GM21528 (cell line): Measurements from ENCODE around the gene AJUBA.
"Not testable (repeated sequence)": the region's sequence is repeated elsewhere in the genome, so short reads cannot be mapped to it uniquely, and the experiment has no call there.

ENCODE experiments used
- ATAC-seq: cut with Tn5 transposase; IDR thresholded peaks from one replicate; pipeline ENCODE4 v1.9.1; 2021; ENCODE audit warnings: mild to moderate bottlenecking, moderate library complexity; ENCODE audit not compliant: unreplicated experiment, low FRiP score

The AJUBA gene

GRCh38 chr14:22982477-22983245 is at the start of gene AJUBA:
Gene AJUBA, minus strand, starts transcription at chr14:22982551. Its CDS starts 285 bp downstream, at chr14:22982266.
- ATAC-seq, result no peak

- ATAC-seq, result no peak
Measured at GRCh38 chr14:23030936-23031335, 48.6 kb upstream of the AJUBA start.

GRCh38 chr14:23028799-23029198 is 46.4 kb upstream of the AJUBA start:
- ATAC-seq, result no peak

- no peak for ATAC-seq
Measured at GRCh38 chr14:23025151-23025814, 42.9 kb upstream of the AJUBA start.

- no peak for ATAC-seq
Measured at GRCh38 chr14:23024612-23025075, 42.3 kb upstream of the AJUBA start.

GRCh38 chr14:23023795-23024152 is 41.4 kb upstream of the AJUBA start:
- no peak for ATAC-seq

- no peak for ATAC-seq
Measured at GRCh38 chr14:23023022-23023794, 40.9 kb upstream of the AJUBA start.

GRCh38 chr14:23021889-23022442 is 39.6 kb upstream of the AJUBA start:
- no peak for ATAC-seq

- no peak for ATAC-seq
Measured at GRCh38 chr14:23021434-23021833, 39.1 kb upstream of the AJUBA start.

- no peak for ATAC-seq
Measured at GRCh38 chr14:23020143-23021128, 38.1 kb upstream of the AJUBA start.

- ATAC-seq, result no peak
Measured at GRCh38 chr14:23018107-23018506, 35.8 kb upstream of the AJUBA start.

GRCh38 chr14:23017091-23017490 is 34.7 kb upstream of the AJUBA start:
- no peak for ATAC-seq

GRCh38 chr14:23015618-23016017 is 33.3 kb upstream of the AJUBA start:
- no peak for ATAC-seq

- not testable (repeated sequence) for ATAC-seq
Measured at GRCh38 chr14:23013749-23014054, 31.4 kb upstream of the AJUBA start.

- ATAC-seq, result no peak
Measured at GRCh38 chr14:23013054-23013748, 30.9 kb upstream of the AJUBA start.

GRCh38 chr14:23009939-23010726 is 27.8 kb upstream of the AJUBA start, which contains the start of gene C14orf93:
Gene C14orf93, minus strand, starts transcription at chr14:23010143. Its CDS starts 11,120 bp downstream, at chr14:22999023.
- no peak for ATAC-seq

GRCh38 chr14:23009483-23009938 is 27.2 kb upstream of the AJUBA start:
- ATAC-seq, result no peak

- ATAC-seq, result no peak
Measured at GRCh38 chr14:23008831-23009230, 26.5 kb upstream of the AJUBA start.
